ENCODE data around the gene PIMREG. TPM values are rescaled to one million over a fixed set of nuclear protein-coding genes. Genes with fewer than 3 reads are reported as not detected.
A peak's percentile ranks its signal among the peaks of the same experiment; 100 is the strongest.

The PIMREG gene, protein sequence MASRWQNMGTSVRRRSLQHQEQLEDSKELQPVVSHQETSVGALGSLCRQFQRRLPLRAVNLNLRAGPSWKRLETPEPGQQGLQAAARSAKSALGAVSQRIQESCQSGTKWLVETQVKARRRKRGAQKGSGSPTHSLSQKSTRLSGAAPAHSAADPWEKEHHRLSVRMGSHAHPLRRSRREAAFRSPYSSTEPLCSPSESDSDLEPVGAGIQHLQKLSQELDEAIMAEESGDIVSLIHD
- polyA plus RNA-seq: 6.0 and 9.1 TPM in 2 replicates
- 2.5 and 4.9 TPM in 2 replicates for polyA minus RNA-seq

DNA sequence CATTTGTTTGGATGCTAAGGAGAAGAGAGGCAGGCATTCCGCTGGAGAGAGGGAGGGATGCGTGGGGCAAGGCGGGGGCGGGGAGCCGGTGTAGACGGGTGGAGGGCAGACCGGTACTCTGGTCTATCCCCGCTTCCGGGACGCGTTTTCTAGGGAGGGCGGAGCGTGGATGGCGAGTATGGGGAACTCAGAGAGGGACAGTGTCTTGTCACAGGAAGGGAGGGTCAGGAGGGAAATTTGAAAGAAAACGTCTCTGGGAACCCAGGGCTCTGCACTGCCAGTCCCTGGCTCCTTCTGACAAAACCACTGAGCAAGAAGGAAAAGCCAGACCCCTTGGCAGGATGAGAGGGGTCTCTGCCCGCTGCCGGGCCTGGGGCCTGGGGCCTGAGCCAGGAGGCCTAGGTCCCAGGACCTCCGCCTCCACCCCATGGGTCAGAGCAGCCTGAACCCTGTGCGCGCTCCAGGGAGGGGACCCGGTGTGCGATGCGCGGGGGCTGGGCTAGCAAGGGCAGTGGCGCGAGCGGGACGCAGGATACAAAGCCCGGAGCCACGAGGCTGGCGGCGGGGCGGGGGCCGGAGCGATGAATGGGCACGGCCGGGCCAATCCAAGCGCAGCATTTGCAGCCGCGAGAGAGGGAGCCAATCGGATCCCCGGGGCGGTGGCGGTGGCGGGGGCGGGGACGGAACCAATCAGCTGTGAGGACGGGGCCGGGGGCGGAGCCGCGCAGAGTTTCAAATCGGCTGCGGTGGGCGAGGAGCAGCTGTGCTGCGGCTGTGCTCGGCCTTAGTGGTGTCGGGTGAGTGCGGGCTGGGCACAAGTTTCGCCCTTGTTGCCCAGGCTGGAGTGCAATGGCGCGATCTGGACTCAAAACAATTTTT lies at the start of gene PIMREG:
TSS of gene PIMREG (plus strand) at position 764 of the 879 bp plus-strand sequence. CDS start 656 bp downstream, outside the sequence.
- H3K4me3 ChIP-seq (ENCODE audit: low read length): peak within 1 kb of the TSS; percentile 83
- TF ChIP-seq, protein P1, sequence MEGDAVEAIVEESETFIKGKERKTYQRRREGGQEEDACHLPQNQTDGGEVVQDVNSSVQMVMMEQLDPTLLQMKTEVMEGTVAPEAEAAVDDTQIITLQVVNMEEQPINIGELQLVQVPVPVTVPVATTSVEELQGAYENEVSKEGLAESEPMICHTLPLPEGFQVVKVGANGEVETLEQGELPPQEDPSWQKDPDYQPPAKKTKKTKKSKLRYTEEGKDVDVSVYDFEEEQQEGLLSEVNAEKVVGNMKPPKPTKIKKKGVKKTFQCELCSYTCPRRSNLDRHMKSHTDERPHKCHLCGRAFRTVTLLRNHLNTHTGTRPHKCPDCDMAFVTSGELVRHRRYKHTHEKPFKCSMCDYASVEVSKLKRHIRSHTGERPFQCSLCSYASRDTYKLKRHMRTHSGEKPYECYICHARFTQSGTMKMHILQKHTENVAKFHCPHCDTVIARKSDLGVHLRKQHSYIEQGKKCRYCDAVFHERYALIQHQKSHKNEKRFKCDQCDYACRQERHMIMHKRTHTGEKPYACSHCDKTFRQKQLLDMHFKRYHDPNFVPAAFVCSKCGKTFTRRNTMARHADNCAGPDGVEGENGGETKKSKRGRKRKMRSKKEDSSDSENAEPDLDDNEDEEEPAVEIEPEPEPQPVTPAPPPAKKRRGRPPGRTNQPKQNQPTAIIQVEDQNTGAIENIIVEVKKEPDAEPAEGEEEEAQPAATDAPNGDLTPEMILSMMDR (IDR thresholded peaks at IDR 0.05; ENCODE audit: poor library complexity, severe bottlenecking): no peak
- no peak for TF ChIP-seq SMC3 (conservative IDR thresholded peaks at IDR 0.05; ENCODE audit: poor library complexity)
- TF ChIP-seq, protein P2, sequence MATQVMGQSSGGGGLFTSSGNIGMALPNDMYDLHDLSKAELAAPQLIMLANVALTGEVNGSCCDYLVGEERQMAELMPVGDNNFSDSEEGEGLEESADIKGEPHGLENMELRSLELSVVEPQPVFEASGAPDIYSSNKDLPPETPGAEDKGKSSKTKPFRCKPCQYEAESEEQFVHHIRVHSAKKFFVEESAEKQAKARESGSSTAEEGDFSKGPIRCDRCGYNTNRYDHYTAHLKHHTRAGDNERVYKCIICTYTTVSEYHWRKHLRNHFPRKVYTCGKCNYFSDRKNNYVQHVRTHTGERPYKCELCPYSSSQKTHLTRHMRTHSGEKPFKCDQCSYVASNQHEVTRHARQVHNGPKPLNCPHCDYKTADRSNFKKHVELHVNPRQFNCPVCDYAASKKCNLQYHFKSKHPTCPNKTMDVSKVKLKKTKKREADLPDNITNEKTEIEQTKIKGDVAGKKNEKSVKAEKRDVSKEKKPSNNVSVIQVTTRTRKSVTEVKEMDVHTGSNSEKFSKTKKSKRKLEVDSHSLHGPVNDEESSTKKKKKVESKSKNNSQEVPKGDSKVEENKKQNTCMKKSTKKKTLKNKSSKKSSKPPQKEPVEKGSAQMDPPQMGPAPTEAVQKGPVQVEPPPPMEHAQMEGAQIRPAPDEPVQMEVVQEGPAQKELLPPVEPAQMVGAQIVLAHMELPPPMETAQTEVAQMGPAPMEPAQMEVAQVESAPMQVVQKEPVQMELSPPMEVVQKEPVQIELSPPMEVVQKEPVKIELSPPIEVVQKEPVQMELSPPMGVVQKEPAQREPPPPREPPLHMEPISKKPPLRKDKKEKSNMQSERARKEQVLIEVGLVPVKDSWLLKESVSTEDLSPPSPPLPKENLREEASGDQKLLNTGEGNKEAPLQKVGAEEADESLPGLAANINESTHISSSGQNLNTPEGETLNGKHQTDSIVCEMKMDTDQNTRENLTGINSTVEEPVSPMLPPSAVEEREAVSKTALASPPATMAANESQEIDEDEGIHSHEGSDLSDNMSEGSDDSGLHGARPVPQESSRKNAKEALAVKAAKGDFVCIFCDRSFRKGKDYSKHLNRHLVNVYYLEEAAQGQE (IDR thresholded peaks at IDR 0.05; ENCODE audit: borderline replicate concordance): peak; percentile 75
- TF ChIP-seq EP300 (conservative IDR thresholded peaks at IDR 0.05; ENCODE audit: poor library complexity, severe bottlenecking): no peak
- TF ChIP-seq EZH2 (IDR thresholded peaks at IDR 0.05; ENCODE audit: borderline replicate concordance, insufficient read depth, low read length, poor library complexity, severe bottlenecking): no peak
- peak; percentile 82 for TF ChIP-seq TAF1 (IDR thresholded peaks at IDR 0.05; ENCODE audit: low read depth)
- peak; percentile 98 for TF ChIP-seq POLR2AphosphoS5 (IDR thresholded peaks at IDR 0.05)
- TF ChIP-seq MXI1 (conservative IDR thresholded peaks at IDR 0.05; ENCODE audit: poor library complexity, severe bottlenecking): peak; percentile 98
- peak; percentile 30 for TF ChIP-seq RAD21 (conservative IDR thresholded peaks at IDR 0.05)
- H3F3A ChIP-seq (ENCODE audit: insufficient read depth, low read length, poor library complexity, severe bottlenecking): no peaks in the 10 kb centered on the region
- no peaks in the 10 kb centered on the region for H3K36me3 ChIP-seq (ENCODE audit: insufficient read depth, low read length)
- no peaks in the 10 kb centered on the region for H3K9me3 ChIP-seq (ENCODE audit: low read length)
- H4K20me1 ChIP-seq (ENCODE audit: insufficient read depth): no peaks in the 10 kb centered on the region
- peak within 1 kb of the TSS; percentile 93 for H3K9ac ChIP-seq (ENCODE audit: low read length)
- H2AFZ ChIP-seq (ENCODE audit: low read depth, low read length): peak within 1 kb of the TSS; percentile 92
- no peaks in the 10 kb centered on the region for H3K9me2 ChIP-seq (ENCODE audit: insufficient read depth, low read length)
- no peaks in the 10 kb centered on the region for H3K27me3 ChIP-seq (ENCODE audit: insufficient read depth, low read depth, low read length)
- peak within 1 kb of the TSS; percentile 73 for H3K4me2 ChIP-seq (ENCODE audit: low read length)
- no peaks in the 10 kb centered on the region for H3K79me2 ChIP-seq (replicated peaks; ENCODE audit: insufficient read depth, low read length)
- H3K27ac ChIP-seq (ENCODE audit: low read length): peak within 1 kb of the TSS; percentile 93

DNA sequence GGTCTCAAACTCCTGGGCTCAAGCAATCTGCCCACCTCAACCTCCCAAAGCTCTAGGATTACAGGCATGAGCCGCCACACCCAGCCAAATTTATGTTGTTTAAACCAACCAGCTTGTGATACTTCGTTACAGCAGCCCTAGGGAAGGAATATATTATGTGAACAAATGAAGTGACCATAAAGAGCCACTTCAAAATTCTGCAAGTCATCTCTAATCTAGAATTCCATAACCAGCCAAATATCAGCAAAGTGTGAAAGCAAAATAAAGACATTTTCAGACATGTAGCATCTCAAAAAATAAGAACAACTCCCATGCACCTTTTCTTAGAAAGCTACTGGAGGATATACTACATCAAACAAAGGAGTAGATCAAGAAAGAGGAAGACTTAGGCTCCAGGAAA lies 45.3 kb upstream of the PIMREG start:
- Histone ChIP-seq H3K36me3 (ENCODE audit: insufficient read depth, low read length) (no peaks in the 10 kb centered on the region), H3F3A (ENCODE audit: insufficient read depth, low read length, poor library complexity, severe bottlenecking) (no peaks in the 10 kb centered on the region), H4K20me1 (ENCODE audit: insufficient read depth) (no peaks in the 10 kb centered on the region), H3K9ac (ENCODE audit: low read length) (no peak overlapping the region), H3K79me2 (replicated peaks; ENCODE audit: insufficient read depth, low read length) (no peaks in the 10 kb centered on the region), H3K27ac (ENCODE audit: low read length) (no peak overlapping the region), H2AFZ (ENCODE audit: low read depth, low read length) (no peak overlapping the region), H3K9me2 (ENCODE audit: insufficient read depth, low read length) (no peaks in the 10 kb centered on the region), H3K4me3 (ENCODE audit: low read length) (no peak overlapping the region), H3K27me3 (ENCODE audit: insufficient read depth, low read depth, low read length) (no peaks in the 10 kb centered on the region), H3K4me2 (ENCODE audit: low read length) (no peak overlapping the region), H3K9me3 (ENCODE audit: low read length) (no peaks in the 10 kb centered on the region)
- TF ChIP-seq EZH2 (IDR thresholded peaks at IDR 0.05; ENCODE audit: borderline replicate concordance, insufficient read depth, low read length, poor library complexity, severe bottlenecking): no peak
- TF ChIP-seq TAF1 (IDR thresholded peaks at IDR 0.05; ENCODE audit: low read depth): no peak
- TF ChIP-seq, protein P1 (IDR thresholded peaks at IDR 0.05; ENCODE audit: poor library complexity, severe bottlenecking): no peak
- TF ChIP-seq RAD21 (conservative IDR thresholded peaks at IDR 0.05): no peak
- TF ChIP-seq SMC3 (conservative IDR thresholded peaks at IDR 0.05; ENCODE audit: poor library complexity): no peak
- no peak for TF ChIP-seq EP300 (conservative IDR thresholded peaks at IDR 0.05; ENCODE audit: poor library complexity, severe bottlenecking)
- TF ChIP-seq POLR2AphosphoS5 (IDR thresholded peaks at IDR 0.05): no peak
- TF ChIP-seq, protein P2 (IDR thresholded peaks at IDR 0.05; ENCODE audit: borderline replicate concordance): no peak
- no peak for TF ChIP-seq MXI1 (conservative IDR thresholded peaks at IDR 0.05; ENCODE audit: poor library complexity, severe bottlenecking)

All from neural cell (in vitro differentiated cells).